HG03135 (cell line): ENCODE data around the gene NOXO1.
"Not testable (repeated sequence)": the region's sequence is repeated elsewhere in the genome, so short reads cannot be mapped to it uniquely, and the experiment has no call there.

Source experiments
- ATAC-seq: cut with Tn5 transposase; IDR thresholded peaks from one replicate; pipeline ENCODE4 v1.9.1; 2021; ENCODE audit warnings: mild to moderate bottlenecking, moderate library complexity; ENCODE audit not compliant: unreplicated experiment

The NOXO1 gene

GRCh38 chr16:1963806-1964505, 17.3 kb downstream of the NOXO1 start:
- peak; percentile 5 for ATAC-seq

- ATAC-seq = not testable (repeated sequence)
Observed at GRCh38 chr16:1962161-1963153, 18.8 kb downstream of the NOXO1 start.

GRCh38 chr16:1961651-1962067, 19.6 kb downstream of the NOXO1 start:
- ATAC-seq = no peak

GRCh38 chr16:1960665-1961630, 20.3 kb downstream of the NOXO1 start:
- no peak for ATAC-seq

GRCh38 chr16:1959269-1960039, 21.8 kb downstream of the NOXO1 start, which contains the start of gene NDUFB10:
Gene NDUFB10, plus strand, starts transcription at chr16:1959538. Its CDS starts 87 bp downstream, at chr16:1959625.
- ATAC-seq = peak; percentile 71

- no peak for ATAC-seq
Observed at GRCh38 chr16:1958715-1959268, 22.5 kb downstream of the NOXO1 start.

- ATAC-seq = not testable (repeated sequence)
Observed at GRCh38 chr16:1958143-1958491, 23.2 kb downstream of the NOXO1 start.

GRCh38 chr16:1957434-1958142, 23.7 kb downstream of the NOXO1 start:
- ATAC-seq = not testable (repeated sequence)

- ATAC-seq = no peak
Observed at GRCh38 chr16:1953734-1954133, 27.5 kb downstream of the NOXO1 start.

GRCh38 chr16:1950559-1950958, 30.7 kb downstream of the NOXO1 start:
- no peak for ATAC-seq

GRCh38 chr16:1950047-1950446, 31.2 kb downstream of the NOXO1 start:
- no peak for ATAC-seq

- no peak for ATAC-seq
Observed at GRCh38 chr16:1949507-1949906, 31.8 kb downstream of the NOXO1 start.

- ATAC-seq = no peak
Observed at GRCh38 chr16:1947369-1947670, 33.9 kb downstream of the NOXO1 start.

- no peak for ATAC-seq
Observed at GRCh38 chr16:1946495-1947368, 34.5 kb downstream of the NOXO1 start.

- no peak for ATAC-seq
Observed at GRCh38 chr16:1945559-1946391, 35.5 kb downstream of the NOXO1 start.

- no peak for ATAC-seq
Observed at GRCh38 chr16:1944612-1945199, 36.6 kb downstream of the NOXO1 start.
